ENCODE data around the gene PAPSS1. TPM values are rescaled to one million over a fixed set of nuclear protein-coding genes. Genes with fewer than 3 reads are reported as not detected.

PAPSS1 gene
- total and polyA plus RNA-seq, 2 experiments from 2014 or later, result 72.0 to 85.8 TPM

DNA sequence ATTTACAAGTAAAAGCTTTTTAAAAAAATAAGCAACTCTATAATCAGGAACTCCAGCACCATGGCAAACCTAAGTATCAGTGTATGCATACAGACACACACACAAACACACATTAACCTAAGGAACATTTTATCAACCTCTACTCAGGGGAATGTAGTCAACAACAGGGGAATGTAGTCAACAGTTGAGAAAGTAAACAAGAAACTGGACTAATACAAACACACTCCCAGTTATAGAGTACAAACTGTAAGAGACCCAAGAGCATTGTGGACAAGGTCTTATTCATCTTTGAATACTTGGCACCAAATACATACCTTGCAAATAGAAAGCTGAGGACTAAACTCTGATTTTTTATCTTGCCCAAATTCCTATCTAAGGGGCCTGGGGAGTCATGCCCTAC is 36.2 kb downstream of the PAPSS1 start:
- H3K27me3 ChIP-seq (ENCODE audit: insufficient read depth), result no peaks in the 10 kb centered on the region
- H3K9me2 ChIP-seq (ENCODE audit: insufficient read depth), result 0 out of 2 replicates have a peak, but pooled peaks cover under 1% of the 10 kb centered on the region
- no peak overlapping the region for H3K27ac ChIP-seq (ENCODE audit: low read depth)
- no peaks in the 10 kb centered on the region; the same call in 1 of the 3 replicates for H3K4me1 Mint-ChIP-seq
- no peaks in the 10 kb centered on the region for H3F3A ChIP-seq (replicated peaks; ENCODE audit: low read depth)
- H3K36me3 ChIP-seq (ENCODE audit: insufficient read depth), result no peaks in the 10 kb centered on the region
- H3K79me2 ChIP-seq (replicated peaks; ENCODE audit: insufficient read depth), result peaks cover 14% of the 10 kb centered on the region
- H3K4me2 ChIP-seq, result no peak overlapping the region
- H3K27ac Mint-ChIP-seq, result no peak overlapping the region
- H3K4me3 Mint-ChIP-seq, result no peak overlapping the region
- peaks cover 26% of the 10 kb centered on the region for H3K36me3 Mint-ChIP-seq (ENCODE audit: low read depth)
- 0 out of 2 replicates have a peak, but pooled peaks cover 3% of the 10 kb centered on the region for H4K20me1 ChIP-seq (replicated peaks; ENCODE audit: insufficient read depth)
- DNase-seq (ENCODE audit: low spot score) (no peak), ATAC-seq (no peak)
- H3K4me1 ChIP-seq (ENCODE audit: insufficient read depth), result peaks cover 14% of the 10 kb centered on the region; the same call in 1 of the 2 replicates
- H3K4me3 ChIP-seq, result no peak overlapping the region
- TF ChIP-seq, protein P1, sequence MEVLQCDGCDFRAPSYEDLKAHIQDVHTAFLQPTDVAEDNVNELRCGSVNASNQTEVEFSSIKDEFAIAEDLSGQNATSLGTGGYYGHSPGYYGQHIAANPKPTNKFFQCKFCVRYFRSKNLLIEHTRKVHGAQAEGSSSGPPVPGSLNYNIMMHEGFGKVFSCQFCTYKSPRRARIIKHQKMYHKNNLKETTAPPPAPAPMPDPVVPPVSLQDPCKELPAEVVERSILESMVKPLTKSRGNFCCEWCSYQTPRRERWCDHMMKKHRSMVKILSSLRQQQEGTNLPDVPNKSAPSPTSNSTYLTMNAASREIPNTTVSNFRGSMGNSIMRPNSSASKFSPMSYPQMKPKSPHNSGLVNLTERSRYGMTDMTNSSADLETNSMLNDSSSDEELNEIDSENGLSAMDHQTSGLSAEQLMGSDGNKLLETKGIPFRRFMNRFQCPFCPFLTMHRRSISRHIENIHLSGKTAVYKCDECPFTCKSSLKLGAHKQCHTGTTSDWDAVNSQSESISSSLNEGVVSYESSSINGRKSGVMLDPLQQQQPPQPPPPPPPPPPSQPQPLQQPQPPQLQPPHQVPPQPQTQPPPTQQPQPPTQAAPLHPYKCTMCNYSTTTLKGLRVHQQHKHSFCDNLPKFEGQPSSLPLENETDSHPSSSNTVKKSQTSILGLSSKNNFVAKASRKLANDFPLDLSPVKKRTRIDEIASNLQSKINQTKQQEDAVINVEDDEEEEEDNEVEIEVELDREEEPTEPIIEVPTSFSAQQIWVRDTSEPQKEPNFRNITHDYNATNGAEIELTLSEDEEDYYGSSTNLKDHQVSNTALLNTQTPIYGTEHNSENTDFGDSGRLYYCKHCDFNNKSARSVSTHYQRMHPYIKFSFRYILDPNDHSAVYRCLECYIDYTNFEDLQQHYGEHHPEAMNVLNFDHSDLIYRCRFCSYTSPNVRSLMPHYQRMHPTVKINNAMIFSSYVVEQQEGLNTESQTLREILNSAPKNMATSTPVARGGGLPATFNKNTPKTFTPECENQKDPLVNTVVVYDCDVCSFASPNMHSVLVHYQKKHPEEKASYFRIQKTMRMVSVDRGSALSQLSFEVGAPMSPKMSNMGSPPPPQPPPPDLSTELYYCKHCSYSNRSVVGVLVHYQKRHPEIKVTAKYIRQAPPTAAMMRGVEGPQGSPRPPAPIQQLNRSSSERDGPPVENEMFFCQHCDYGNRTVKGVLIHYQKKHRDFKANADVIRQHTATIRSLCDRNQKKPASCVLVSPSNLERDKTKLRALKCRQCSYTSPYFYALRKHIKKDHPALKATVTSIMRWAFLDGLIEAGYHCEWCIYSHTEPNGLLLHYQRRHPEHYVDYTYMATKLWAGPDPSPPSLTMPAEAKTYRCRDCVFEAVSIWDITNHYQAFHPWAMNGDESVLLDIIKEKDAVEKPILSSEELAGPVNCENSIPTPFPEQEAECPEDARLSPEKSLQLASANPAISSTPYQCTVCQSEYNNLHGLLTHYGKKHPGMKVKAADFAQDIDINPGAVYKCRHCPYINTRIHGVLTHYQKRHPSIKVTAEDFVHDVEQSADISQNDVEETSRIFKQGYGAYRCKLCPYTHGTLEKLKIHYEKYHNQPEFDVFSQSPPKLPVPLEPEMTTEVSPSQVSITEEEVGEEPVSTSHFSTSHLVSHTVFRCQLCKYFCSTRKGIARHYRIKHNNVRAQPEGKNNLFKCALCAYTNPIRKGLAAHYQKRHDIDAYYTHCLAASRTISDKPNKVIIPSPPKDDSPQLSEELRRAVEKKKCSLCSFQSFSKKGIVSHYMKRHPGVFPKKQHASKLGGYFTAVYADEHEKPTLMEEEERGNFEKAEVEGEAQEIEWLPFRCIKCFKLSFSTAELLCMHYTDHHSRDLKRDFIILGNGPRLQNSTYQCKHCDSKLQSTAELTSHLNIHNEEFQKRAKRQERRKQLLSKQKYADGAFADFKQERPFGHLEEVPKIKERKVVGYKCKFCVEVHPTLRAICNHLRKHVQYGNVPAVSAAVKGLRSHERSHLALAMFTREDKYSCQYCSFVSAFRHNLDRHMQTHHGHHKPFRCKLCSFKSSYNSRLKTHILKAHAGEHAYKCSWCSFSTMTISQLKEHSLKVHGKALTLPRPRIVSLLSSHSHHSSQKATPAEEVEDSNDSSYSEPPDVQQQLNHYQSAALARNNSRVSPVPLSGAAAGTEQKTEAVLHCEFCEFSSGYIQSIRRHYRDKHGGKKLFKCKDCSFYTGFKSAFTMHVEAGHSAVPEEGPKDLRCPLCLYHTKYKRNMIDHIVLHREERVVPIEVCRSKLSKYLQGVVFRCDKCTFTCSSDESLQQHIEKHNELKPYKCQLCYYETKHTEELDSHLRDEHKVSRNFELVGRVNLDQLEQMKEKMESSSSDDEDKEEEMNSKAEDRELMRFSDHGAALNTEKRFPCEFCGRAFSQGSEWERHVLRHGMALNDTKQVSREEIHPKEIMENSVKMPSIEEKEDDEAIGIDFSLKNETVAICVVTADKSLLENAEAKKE (CRISPR knock-in tag; IDR thresholded peaks at IDR 0.05), result no peak
- TF ChIP-seq NANOG (IDR thresholded peaks at IDR 0.05; ENCODE audit: borderline replicate concordance) (no peak), EZH2 (IDR thresholded peaks at IDR 0.05; ENCODE audit: low read depth, unreplicated experiment) (no peak), JUNB (IDR thresholded peaks at IDR 0.05; ENCODE audit: unreplicated experiment) (no peak), EZH2phosphoT487 (IDR thresholded peaks at IDR 0.05; ENCODE audit: unreplicated experiment) (no peak), ZNF331 (CRISPR knock-in tag; IDR thresholded peaks at IDR 0.05; ENCODE audit: low read depth) (no peak), STAT1 (IDR thresholded peaks at IDR 0.05; ENCODE audit: unreplicated experiment) (no peak), ZNF114 (CRISPR knock-in tag; IDR thresholded peaks at IDR 0.05) (no peak), CREB1 (CRISPR knock-in tag; IDR thresholded peaks at IDR 0.05; ENCODE audit: low read depth) (no peak), POLR2AphosphoS5 (IDR thresholded peaks at IDR 0.05; ENCODE audit: low read depth) (no peak)
- TF ChIP-seq, protein P2, sequence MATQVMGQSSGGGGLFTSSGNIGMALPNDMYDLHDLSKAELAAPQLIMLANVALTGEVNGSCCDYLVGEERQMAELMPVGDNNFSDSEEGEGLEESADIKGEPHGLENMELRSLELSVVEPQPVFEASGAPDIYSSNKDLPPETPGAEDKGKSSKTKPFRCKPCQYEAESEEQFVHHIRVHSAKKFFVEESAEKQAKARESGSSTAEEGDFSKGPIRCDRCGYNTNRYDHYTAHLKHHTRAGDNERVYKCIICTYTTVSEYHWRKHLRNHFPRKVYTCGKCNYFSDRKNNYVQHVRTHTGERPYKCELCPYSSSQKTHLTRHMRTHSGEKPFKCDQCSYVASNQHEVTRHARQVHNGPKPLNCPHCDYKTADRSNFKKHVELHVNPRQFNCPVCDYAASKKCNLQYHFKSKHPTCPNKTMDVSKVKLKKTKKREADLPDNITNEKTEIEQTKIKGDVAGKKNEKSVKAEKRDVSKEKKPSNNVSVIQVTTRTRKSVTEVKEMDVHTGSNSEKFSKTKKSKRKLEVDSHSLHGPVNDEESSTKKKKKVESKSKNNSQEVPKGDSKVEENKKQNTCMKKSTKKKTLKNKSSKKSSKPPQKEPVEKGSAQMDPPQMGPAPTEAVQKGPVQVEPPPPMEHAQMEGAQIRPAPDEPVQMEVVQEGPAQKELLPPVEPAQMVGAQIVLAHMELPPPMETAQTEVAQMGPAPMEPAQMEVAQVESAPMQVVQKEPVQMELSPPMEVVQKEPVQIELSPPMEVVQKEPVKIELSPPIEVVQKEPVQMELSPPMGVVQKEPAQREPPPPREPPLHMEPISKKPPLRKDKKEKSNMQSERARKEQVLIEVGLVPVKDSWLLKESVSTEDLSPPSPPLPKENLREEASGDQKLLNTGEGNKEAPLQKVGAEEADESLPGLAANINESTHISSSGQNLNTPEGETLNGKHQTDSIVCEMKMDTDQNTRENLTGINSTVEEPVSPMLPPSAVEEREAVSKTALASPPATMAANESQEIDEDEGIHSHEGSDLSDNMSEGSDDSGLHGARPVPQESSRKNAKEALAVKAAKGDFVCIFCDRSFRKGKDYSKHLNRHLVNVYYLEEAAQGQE (IDR thresholded peaks at IDR 0.05; ENCODE audit: unreplicated experiment), result no peak
- TF ChIP-seq, protein P3, sequence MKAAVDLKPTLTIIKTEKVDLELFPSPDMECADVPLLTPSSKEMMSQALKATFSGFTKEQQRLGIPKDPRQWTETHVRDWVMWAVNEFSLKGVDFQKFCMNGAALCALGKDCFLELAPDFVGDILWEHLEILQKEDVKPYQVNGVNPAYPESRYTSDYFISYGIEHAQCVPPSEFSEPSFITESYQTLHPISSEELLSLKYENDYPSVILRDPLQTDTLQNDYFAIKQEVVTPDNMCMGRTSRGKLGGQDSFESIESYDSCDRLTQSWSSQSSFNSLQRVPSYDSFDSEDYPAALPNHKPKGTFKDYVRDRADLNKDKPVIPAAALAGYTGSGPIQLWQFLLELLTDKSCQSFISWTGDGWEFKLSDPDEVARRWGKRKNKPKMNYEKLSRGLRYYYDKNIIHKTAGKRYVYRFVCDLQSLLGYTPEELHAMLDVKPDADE (IDR thresholded peaks at IDR 0.05), result no peak
- TF ChIP-seq, protein P4, sequence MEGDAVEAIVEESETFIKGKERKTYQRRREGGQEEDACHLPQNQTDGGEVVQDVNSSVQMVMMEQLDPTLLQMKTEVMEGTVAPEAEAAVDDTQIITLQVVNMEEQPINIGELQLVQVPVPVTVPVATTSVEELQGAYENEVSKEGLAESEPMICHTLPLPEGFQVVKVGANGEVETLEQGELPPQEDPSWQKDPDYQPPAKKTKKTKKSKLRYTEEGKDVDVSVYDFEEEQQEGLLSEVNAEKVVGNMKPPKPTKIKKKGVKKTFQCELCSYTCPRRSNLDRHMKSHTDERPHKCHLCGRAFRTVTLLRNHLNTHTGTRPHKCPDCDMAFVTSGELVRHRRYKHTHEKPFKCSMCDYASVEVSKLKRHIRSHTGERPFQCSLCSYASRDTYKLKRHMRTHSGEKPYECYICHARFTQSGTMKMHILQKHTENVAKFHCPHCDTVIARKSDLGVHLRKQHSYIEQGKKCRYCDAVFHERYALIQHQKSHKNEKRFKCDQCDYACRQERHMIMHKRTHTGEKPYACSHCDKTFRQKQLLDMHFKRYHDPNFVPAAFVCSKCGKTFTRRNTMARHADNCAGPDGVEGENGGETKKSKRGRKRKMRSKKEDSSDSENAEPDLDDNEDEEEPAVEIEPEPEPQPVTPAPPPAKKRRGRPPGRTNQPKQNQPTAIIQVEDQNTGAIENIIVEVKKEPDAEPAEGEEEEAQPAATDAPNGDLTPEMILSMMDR (conservative IDR thresholded peaks at IDR 0.05; ENCODE audit: low read depth in 2 of 2), result no peak
- H3K27me3 Mint-ChIP-seq (ENCODE audit: insufficient read depth, low read depth, poor library complexity), result no peaks in the 10 kb centered on the region
- H2AFZ ChIP-seq, result no peak overlapping the region
- no peaks in the 10 kb centered on the region for H3K9me3 Mint-ChIP-seq
